PFSK-1 (cell line): ENCODE measurements around the gene NANOS2.

Experiments used
- FOXP2 ChIP-seq: optimal IDR thresholded peaks from 2 replicates; pipeline ENCODE3; 2011; ENCODE audit warnings: borderline replicate concordance, control low read depth, inconsistent platforms; ENCODE audit not compliant: insufficient read depth; ENCODE audit errors: extremely low read length, extremely low read depth
- POLR2AphosphoS5 ChIP-seq: IDR thresholded peaks from 2 replicates; pipeline ENCODE4 v1.6.1; 2012; ENCODE audit warnings: low read depth, mild to moderate bottlenecking, control low read depth, low read length, moderate library complexity
- SIN3A ChIP-seq: IDR thresholded peaks from 2 replicates; pipeline ENCODE4 v1.6.1; 2012; ENCODE audit warnings: mild to moderate bottlenecking, low read length, moderate library complexity, borderline replicate concordance; ENCODE audit not compliant: insufficient read depth
- TAF1 ChIP-seq: IDR thresholded peaks from 2 replicates; pipeline ENCODE4 v1.6.1; 2012; ENCODE audit warnings: low read length, control low read depth, borderline replicate concordance; ENCODE audit not compliant: insufficient read depth
- TF ChIP-seq, protein P1 (sequence below), 2 experiments: IDR thresholded peaks; 2 replicates each; pipeline versions ENCODE4 v1.6.1 to v1.8.0; 2011 to 2012; ENCODE audit warnings: low read depth in 2 of 2, low read length in 2 of 2, control low read depth in 1 of 2, inconsistent platforms in 1 of 2, mild to moderate bottlenecking in 1 of 2, moderate library complexity in 1 of 2; ENCODE audit not compliant: insufficient read depth in 1 of 2

The NANOS2 gene

DNA sequence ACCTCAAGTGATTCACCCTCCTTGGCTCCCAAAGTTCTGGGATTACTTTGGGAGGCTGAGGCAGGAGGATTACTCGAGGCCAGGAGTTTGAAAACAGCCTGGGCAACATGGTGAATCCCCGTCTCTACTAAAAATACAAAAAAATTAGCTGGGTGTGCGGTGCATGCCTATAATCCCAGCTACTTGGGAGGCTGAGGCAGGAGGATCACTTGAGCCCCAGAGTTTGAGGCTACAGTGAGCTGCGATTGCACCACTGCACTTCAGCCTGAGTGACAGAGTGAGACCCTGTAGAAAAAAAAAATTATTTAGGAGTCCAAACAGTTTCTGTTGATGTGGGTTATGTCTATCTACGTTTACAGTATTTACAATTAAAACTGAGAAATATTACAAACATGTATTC lies 43.8 kb downstream of the NANOS2 start:
- TF ChIP-seq SIN3A = no peak
- no peak for TF ChIP-seq FOXP2
- TF ChIP-seq, protein P1, sequence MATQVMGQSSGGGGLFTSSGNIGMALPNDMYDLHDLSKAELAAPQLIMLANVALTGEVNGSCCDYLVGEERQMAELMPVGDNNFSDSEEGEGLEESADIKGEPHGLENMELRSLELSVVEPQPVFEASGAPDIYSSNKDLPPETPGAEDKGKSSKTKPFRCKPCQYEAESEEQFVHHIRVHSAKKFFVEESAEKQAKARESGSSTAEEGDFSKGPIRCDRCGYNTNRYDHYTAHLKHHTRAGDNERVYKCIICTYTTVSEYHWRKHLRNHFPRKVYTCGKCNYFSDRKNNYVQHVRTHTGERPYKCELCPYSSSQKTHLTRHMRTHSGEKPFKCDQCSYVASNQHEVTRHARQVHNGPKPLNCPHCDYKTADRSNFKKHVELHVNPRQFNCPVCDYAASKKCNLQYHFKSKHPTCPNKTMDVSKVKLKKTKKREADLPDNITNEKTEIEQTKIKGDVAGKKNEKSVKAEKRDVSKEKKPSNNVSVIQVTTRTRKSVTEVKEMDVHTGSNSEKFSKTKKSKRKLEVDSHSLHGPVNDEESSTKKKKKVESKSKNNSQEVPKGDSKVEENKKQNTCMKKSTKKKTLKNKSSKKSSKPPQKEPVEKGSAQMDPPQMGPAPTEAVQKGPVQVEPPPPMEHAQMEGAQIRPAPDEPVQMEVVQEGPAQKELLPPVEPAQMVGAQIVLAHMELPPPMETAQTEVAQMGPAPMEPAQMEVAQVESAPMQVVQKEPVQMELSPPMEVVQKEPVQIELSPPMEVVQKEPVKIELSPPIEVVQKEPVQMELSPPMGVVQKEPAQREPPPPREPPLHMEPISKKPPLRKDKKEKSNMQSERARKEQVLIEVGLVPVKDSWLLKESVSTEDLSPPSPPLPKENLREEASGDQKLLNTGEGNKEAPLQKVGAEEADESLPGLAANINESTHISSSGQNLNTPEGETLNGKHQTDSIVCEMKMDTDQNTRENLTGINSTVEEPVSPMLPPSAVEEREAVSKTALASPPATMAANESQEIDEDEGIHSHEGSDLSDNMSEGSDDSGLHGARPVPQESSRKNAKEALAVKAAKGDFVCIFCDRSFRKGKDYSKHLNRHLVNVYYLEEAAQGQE (IDR thresholded peaks at IDR 0.05; ENCODE audit: insufficient read depth in 1 of 2, low read depth in 2 of 2, low read length in 2 of 2) = no peak
- TF ChIP-seq TAF1 = no peak
- no peak for TF ChIP-seq POLR2AphosphoS5

DNA sequence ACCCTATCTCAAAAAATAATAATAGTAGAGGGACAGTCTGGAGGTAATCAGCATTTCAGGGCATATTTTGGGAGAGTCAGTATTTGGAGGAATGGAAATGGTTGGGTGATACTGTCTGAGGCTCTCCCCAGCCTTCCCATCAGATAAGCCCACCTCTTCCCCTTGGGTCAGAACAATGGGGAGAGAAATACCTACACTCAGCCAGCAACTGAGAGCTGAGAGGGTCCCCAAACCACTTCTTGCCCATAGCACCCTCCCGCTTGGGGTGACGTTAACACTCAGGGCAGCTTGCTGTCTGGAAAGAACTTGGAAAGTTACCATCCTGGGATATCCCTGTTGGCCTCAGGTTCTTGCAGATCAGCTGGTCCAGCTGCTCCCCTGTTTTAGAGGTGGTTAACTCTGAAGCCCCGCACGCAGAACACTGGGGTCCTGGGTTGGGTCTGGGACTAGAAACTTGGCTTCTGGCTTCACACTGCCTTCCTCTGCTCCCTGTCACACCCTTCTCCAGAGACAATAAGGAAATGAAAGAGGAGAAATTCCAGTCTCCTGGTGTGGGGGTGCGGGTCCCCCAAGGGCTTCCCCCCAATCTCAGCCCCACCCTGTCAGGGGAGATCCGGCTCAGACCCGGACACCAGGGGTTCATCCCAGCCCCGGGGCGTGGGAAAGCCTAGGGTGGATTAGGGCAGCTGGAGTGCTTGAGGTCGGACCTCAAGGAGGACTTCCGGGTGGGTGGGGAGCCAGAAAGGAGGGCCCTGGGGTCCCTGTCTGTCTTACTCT lies 48.0 kb downstream of the NANOS2 start:
- TF ChIP-seq SIN3A (no peak), FOXP2 (no peak), TAF1 (no peak), POLR2AphosphoS5 (no peak)
- TF ChIP-seq, protein P1 (IDR thresholded peaks at IDR 0.05; ENCODE audit: insufficient read depth in 1 of 2, low read depth in 2 of 2, low read length in 2 of 2) = no peak

DNA sequence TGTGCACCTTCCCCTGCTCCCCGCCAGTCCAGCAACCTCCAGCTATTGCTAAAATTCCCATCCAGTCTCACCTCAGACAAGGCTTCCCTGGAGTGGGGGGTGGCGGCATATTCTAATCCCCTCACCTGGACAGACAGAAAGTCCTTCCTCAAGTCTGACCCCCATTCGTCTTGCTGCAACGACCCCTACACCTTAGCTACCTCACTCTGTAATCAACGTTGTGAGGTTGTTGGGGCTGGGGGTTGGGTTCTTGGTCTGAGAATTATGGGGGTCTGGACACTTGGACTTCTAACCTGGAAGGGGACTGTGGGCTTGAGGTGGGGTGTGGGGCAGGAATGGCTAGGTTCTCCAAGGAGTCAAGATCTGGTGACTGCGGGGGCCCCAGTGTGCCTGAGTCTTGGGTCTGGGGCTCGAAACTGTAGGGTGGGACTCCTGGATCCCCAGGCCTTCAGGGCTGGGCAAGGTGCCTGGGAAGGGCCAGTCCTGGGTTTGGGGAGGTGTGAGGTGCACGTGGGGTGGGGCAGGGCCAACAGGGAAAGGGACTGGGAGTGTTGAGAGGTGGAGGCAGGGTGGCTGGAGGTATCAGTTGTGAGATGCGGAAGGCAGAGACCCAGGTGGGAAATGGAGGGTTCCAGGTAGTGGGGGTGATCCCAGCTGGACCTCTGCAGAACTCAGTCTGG lies 49.2 kb downstream of the NANOS2 start:
- TF ChIP-seq POLR2AphosphoS5 = no peak

DNA sequence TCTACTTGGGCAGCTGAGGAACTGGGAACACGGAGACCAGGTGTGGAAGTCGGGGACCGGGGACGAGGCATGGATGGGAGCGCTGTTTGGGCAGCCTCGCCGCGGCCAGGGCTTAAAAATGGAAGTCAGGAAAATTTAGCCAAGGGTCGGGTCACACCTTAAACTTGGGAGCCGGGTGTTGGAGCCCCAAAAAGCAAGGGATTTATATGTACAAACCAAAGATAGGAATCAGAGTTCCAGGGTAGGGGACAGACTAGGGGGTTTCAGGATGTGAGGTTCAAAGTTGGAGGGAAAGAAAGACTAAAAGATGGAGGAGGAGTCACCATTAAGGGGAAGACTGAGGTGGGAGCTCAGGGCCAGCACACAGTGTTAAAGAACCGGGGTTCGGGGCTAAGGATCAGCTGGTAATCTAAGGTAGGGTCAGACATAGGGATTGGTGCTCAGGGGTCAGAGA lies 49.9 kb downstream of the NANOS2 start:
- TF ChIP-seq POLR2AphosphoS5 (no peak), FOXP2 (no peak), TAF1 (no peak), SIN3A (no peak)
- TF ChIP-seq, protein P1 (IDR thresholded peaks at IDR 0.05; ENCODE audit: insufficient read depth in 1 of 2, low read depth in 2 of 2, low read length in 2 of 2) = no peak

DNA sequence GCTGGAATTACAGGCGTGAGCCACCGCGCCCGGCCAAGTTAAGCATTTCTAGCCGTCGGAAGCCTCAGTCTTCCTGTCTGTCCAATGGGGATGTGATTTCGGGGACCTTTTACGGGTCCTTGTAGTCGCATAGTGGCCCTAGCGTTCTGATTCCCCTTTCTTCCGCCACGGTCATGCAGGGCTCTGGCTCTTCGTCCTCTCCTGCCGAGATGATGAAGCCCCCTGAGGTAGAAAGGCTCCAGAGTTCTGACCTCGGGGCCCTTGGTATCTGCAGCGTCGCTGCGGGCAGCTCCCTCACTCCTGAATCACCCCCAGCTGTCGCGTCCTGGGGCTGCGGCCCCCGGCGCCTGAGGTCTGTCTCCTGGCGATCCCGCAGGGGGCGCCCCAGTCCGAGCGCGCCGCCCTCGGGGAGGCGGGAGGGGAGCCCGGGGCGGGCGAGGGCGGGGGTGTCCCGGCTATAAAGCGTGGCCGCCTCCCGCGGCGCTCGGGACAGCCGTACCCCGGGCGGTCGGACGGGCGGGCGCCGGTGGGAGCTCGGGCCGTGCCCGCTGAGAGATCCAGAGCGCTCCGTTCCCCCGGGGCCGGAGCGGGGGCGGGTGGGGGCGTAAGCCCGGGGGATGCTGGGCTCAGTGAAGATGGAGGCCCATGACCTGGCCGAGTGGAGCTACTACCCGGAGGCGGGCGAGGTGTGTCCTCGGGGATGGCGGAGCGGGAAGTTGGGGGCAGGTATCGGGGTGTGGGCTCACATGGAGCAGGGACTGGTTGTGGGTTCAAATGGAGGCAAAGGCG lies 50.5 kb downstream of the NANOS2 start, which contains the start of gene FOXA3:
Gene FOXA3, plus strand, starts transcription at position 487 of the 789 bp plus-strand sequence. Its CDS starts 131 bp downstream, at position 618.
- TF ChIP-seq SIN3A (no peak), POLR2AphosphoS5 (no peak), TAF1 (no peak), FOXP2 (no peak)
- TF ChIP-seq, protein P1 (IDR thresholded peaks at IDR 0.05; ENCODE audit: insufficient read depth in 1 of 2, low read depth in 2 of 2, low read length in 2 of 2) = no peak
